Smooth muscle cell (in vitro differentiated cells): ENCODE data around the gene GRK3. TPM values are rescaled to one million over a fixed set of nuclear protein-coding genes. Genes with fewer than 3 reads are reported as not detected.
"Not testable (repeated sequence)": the region's sequence is repeated elsewhere in the genome, so short reads cannot be mapped to it uniquely, and the experiment has no call there.

Source experiments
- DNase-seq: peaks from one replicate; lab custom pipeline; 2025; ENCODE audit not compliant: unreplicated experiment; lab: John Stamatoyannopoulos, UW
- H2AFZ ChIP-seq: fragments of 200-600 bp; sonication (generic); 2 replicates; pipeline ENCODE4 v1.6.0; 2016; ENCODE audit warnings: antibody characterized with exemption, low read depth, mild to moderate bottlenecking
- H3F3A ChIP-seq: fragments of 200-600 bp; sonication (generic); 2 replicates; pipeline ENCODE4 v1.6.0; 2017; ENCODE audit warnings: antibody characterized with exemption, low read depth
- H3K27ac ChIP-seq: fragments of 200-600 bp; sonication (generic); 2 replicates; pipeline ENCODE4 v1.5.1; 2016; ENCODE audit warnings: low read depth, mild to moderate bottlenecking
- H3K27me3 ChIP-seq: fragments of 200-600 bp; sonication (generic); 2 replicates; pipeline ENCODE4 v1.6.1; 2016; ENCODE audit warnings: low read depth, mild to moderate bottlenecking
- H3K36me3 ChIP-seq: fragments of 200-600 bp; sonication (generic); 2 replicates; pipeline ENCODE4 v1.5.1; 2016; ENCODE audit warnings: low read depth
- H3K4me1 ChIP-seq: fragments of 200-600 bp; sonication (generic); 2 replicates; pipeline ENCODE4 v1.5.1; 2016; ENCODE audit warnings: low read depth
- H3K4me2 ChIP-seq: fragments of 200-600 bp; sonication (generic); 2 replicates; pipeline ENCODE4 v1.6.0; 2016; ENCODE audit warnings: mild to moderate bottlenecking
- H3K4me3 ChIP-seq: fragments of 200-600 bp; sonication (generic); 2 replicates; pipeline ENCODE4 v1.5.1; 2016; ENCODE audit warnings: mild to moderate bottlenecking
- H3K79me2 ChIP-seq: fragments of 200-600 bp; sonication (generic); 2 replicates; pipeline ENCODE4 v1.6.0; 2016; ENCODE audit warnings: low read depth, mild to moderate bottlenecking
- H3K9ac ChIP-seq: fragments of 200-600 bp; sonication (generic); 2 replicates; pipeline ENCODE4 v1.6.0; 2016; ENCODE audit warnings: low read depth
- H3K9me3 ChIP-seq: fragments of 200-600 bp; sonication (generic); replicated peaks from 2 replicates; pipeline ENCODE4 v1.5.1; 2016; ENCODE audit warnings: low read depth
- H4K20me1 ChIP-seq: fragments of 200-600 bp; sonication (generic); 2 replicates; pipeline ENCODE4 v1.6.0; 2016; ENCODE audit warnings: low read depth
- WGBS: methylation state at CpG from one replicate; pipeline ENCODE4 v1.1.7; 2016; ENCODE audit warnings: low lambda C conversion rate; 5-methylcytosine and 5-hydroxymethylcytosine counted together
- polyA plus RNA-seq: library from polyadenylated mRNA; unstranded; fragments of >200 nt; fragmentation: Nextera tagmentation; extraction: Ambion mirVana; gene quantifications from 2 replicates; pipeline ENCODE4 v1.2.1, GENCODE V29; 2016
- total RNA-seq: library from RNA; depleted of rRNA; stranded (reverse); fragments of >200 nt; gene quantifications from 2 replicates; pipeline ENCODE4 v1.2.3, GENCODE V29; 2014
- TF ChIP-seq, protein P1 (sequence below): fragments of 200-600 bp; sonication (generic); IDR thresholded peaks from 2 replicates; pipeline ENCODE4 v1.5.1; 2017; ENCODE audit warnings: borderline replicate concordance, mild to moderate bottlenecking, antibody characterized with exemption; ENCODE audit not compliant: insufficient read depth, poor library complexity, severe bottlenecking

GRK3 gene
- total and polyA plus RNA-seq, 2 experiments from 2014 or later: 1.0 to 4.6 TPM

GRCh38 chr22:25529059-25529458 lies 35.4 kb upstream of the GRK3 start:
- 100% methylated on average over 1 of the region's 1 CpG for WGBS
- not testable (repeated sequence) for H2AFZ ChIP-seq, H3K4me1 ChIP-seq, H3K36me3 ChIP-seq, H4K20me1 ChIP-seq, H3F3A ChIP-seq, H3K79me2 ChIP-seq, H3K4me3 ChIP-seq, H3K9ac ChIP-seq, H3K9me3 ChIP-seq, H3K4me2 ChIP-seq, H3K27ac ChIP-seq, H3K27me3 ChIP-seq, DNase-seq

- H4K20me1 ChIP-seq, H2AFZ ChIP-seq, H3K36me3 ChIP-seq, H3K9me3 ChIP-seq, H3F3A ChIP-seq, H3K27ac ChIP-seq, H3K4me3 ChIP-seq, H3K4me1 ChIP-seq, H3K4me2 ChIP-seq, H3K79me2 ChIP-seq, H3K9ac ChIP-seq, DNase-seq, H3K27me3 ChIP-seq: not testable (repeated sequence)
- WGBS: 91% methylated on average over 4 of the region's 4 CpGs
Measured at GRCh38 chr22:25529541-25530137, 34.8 kb upstream of the GRK3 start.

- H3K4me2 ChIP-seq, H2AFZ ChIP-seq, H3K27ac ChIP-seq, H3F3A ChIP-seq, H3K9me3 ChIP-seq, H4K20me1 ChIP-seq, H3K4me3 ChIP-seq, H3K4me1 ChIP-seq, H3K9ac ChIP-seq, H3K36me3 ChIP-seq, H3K79me2 ChIP-seq, H3K27me3 ChIP-seq, DNase-seq: not testable (repeated sequence)
- 71% methylated on average over 4 of the region's 4 CpGs for WGBS
Measured at GRCh38 chr22:25531677-25532076, 32.8 kb upstream of the GRK3 start.

DNA sequence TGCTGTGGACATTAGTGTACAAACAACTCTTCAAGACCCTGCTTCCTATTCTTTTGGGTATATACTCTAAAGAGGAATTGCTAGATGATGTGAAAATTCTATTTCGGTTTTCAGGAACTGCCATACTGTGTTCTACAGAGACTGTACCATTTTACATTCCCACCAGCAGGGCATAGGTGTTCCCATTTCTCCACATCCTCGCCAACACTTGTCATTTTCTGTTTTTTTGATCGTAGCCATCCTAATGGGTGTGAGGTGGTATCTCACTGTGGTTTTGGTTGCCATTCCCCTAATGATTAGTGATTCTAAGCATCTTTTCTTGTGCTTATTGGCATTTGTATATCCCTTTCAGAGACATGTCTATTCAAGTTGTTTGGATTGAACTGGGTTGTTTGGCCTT lies 29.8 kb upstream of the GRK3 start:
- H3K27me3 ChIP-seq: no peaks in the 10 kb centered on the region
- no peaks in the 10 kb centered on the region for H4K20me1 ChIP-seq
- H2AFZ ChIP-seq: no peak overlapping the region
- no peak for DNase-seq
- TF ChIP-seq, protein P1, sequence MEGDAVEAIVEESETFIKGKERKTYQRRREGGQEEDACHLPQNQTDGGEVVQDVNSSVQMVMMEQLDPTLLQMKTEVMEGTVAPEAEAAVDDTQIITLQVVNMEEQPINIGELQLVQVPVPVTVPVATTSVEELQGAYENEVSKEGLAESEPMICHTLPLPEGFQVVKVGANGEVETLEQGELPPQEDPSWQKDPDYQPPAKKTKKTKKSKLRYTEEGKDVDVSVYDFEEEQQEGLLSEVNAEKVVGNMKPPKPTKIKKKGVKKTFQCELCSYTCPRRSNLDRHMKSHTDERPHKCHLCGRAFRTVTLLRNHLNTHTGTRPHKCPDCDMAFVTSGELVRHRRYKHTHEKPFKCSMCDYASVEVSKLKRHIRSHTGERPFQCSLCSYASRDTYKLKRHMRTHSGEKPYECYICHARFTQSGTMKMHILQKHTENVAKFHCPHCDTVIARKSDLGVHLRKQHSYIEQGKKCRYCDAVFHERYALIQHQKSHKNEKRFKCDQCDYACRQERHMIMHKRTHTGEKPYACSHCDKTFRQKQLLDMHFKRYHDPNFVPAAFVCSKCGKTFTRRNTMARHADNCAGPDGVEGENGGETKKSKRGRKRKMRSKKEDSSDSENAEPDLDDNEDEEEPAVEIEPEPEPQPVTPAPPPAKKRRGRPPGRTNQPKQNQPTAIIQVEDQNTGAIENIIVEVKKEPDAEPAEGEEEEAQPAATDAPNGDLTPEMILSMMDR: no peak
- WGBS: 97% methylated on average over 3 of the region's 3 CpGs
- no peak overlapping the region for H3K9ac ChIP-seq
- no peaks in the 10 kb centered on the region for H3K9me3 ChIP-seq
- no peak overlapping the region for H3K4me3 ChIP-seq
- no peak overlapping the region for H3K4me2 ChIP-seq
- no peak overlapping the region for H3K27ac ChIP-seq
- no peaks in the 10 kb centered on the region for H3F3A ChIP-seq
- H3K36me3 ChIP-seq: no peaks in the 10 kb centered on the region
- H3K79me2 ChIP-seq: no peaks in the 10 kb centered on the region
- no peaks in the 10 kb centered on the region for H3K4me1 ChIP-seq

GRCh38 chr22:25536589-25536988 lies 27.9 kb upstream of the GRK3 start:
- no peak overlapping the region for H3K4me3 ChIP-seq
- no peaks in the 10 kb centered on the region for H3K9me3 ChIP-seq
- 82% methylated on average over 4 of the region's 4 CpGs for WGBS
- H3K27me3 ChIP-seq: no peaks in the 10 kb centered on the region
- no peak overlapping the region for H3K27ac ChIP-seq
- no peaks in the 10 kb centered on the region for H3K79me2 ChIP-seq
- DNase-seq: no peak
- H3K4me1 ChIP-seq: no peaks in the 10 kb centered on the region
- H4K20me1 ChIP-seq: no peaks in the 10 kb centered on the region
- H2AFZ ChIP-seq: no peak overlapping the region
- no peaks in the 10 kb centered on the region for H3K36me3 ChIP-seq
- H3F3A ChIP-seq: no peaks in the 10 kb centered on the region
- H3K4me2 ChIP-seq: no peak overlapping the region
- TF ChIP-seq, protein P1: no peak
- no peak overlapping the region for H3K9ac ChIP-seq
